Activated CD4-positive, alpha-beta T cell treated with anti-CD3 and anti-CD28 coated beads for 36 hours (primary cell): ENCODE results near the gene BCR. TPM values are rescaled to one million over a fixed set of nuclear protein-coding genes. Genes with fewer than 3 reads are reported as not detected.

ENCODE experiments used
- ATAC-seq: fragments of 200-7000 bp; cut with Tn5 transposase; one replicate; pipeline ENCODE4 v1.10.0; 2021; ENCODE audit warnings: mild to moderate bottlenecking, moderate library complexity
- CTCF ChIA-PET: fragments of 350-600 bp; sonication (Branson Sonifier 250); formaldehyde crosslinking; loops from one replicate; lab custom pipeline; 2021; ENCODE audit warnings: antibody characterized with exemption; lab: Charles Lee
- POLR2A ChIA-PET: fragments of 350-600 bp; sonication (Branson Sonifier 250); formaldehyde crosslinking; loops from one replicate; lab custom pipeline; 2021; ENCODE audit warnings: antibody characterized with exemption, inconsistent platforms; lab: Charles Lee
- DNase-seq: peaks from one replicate; pipeline ENCODE4 v3.0.0-alpha.2; 2020
- H3K27ac Mint-ChIP-seq: one replicate; pipeline ENCODE4 v1.8.0; 2021; ENCODE audit warnings: mixed read lengths
- H3K27me3 Mint-ChIP-seq: one replicate; pipeline ENCODE4 v1.8.0; 2021; ENCODE audit warnings: mixed read lengths
- H3K36me3 Mint-ChIP-seq: one replicate; pipeline ENCODE4 v1.8.0; 2021; ENCODE audit warnings: low read depth, mixed read lengths
- H3K4me1 Mint-ChIP-seq: one replicate; pipeline ENCODE4 v1.8.0; 2021; ENCODE audit warnings: mixed read lengths
- H3K4me3 Mint-ChIP-seq: one replicate; pipeline ENCODE4 v1.8.0; 2021; ENCODE audit warnings: mild to moderate bottlenecking, moderate library complexity, mixed read lengths
- H3K9me3 Mint-ChIP-seq: one replicate; pipeline ENCODE4 v1.8.0; 2021; ENCODE audit warnings: low read depth, mixed read lengths
- intact Hi-C, 2 experiments: fragments of 100-400 bp; cut with DNase I in 1 of 2; cut with micrococcal nuclease in 1 of 2; formaldehyde crosslinking; loops; one replicate each; pipeline versions ENCODE4 v1.14.2 to v1.15.1; 2022 to 2024; cut with DNase I, micrococcal nuclease
- total RNA-seq, 2 experiments: library from RNA; stranded (reverse); gene quantifications; one replicate each; pipeline ENCODE4 v1.2.3, GENCODE V29; 2021

Gene BCR
- total RNA-seq, 2 experiments from 2014 or later: 45.5 to 58.0 TPM

GRCh38 chr22:23151827-23152226, 28.5 kb upstream of the BCR start:
- Mint-ChIP-seq H3K4me3 (no peak overlapping the region), H3K36me3 (no peaks in the 10 kb centered on the region), H3K27ac (no peak overlapping the region), H3K27me3 (no peaks in the 10 kb centered on the region), H3K9me3 (no peaks in the 10 kb centered on the region), H3K4me1 (peaks cover 7% of the 10 kb centered on the region)
- ChIA-PET POLR2A (no interaction called here), CTCF (interaction anchor here (1.3 kb wide), 1 partner anchor 130 kb away, joined by 4 read pairs; no protein-coding TSS in a partner anchor)
- ATAC-seq: no peak
- DNase-seq: no peak
- intact Hi-C loops: no loop called here

- ChIA-PET CTCF (interaction anchor here (0.9 to 1.6 kb wide), 2 partner anchors 193 to 198 kb away, joined by 4 to 6 read pairs; no protein-coding TSS in a partner anchor), POLR2A (no interaction called here)
- Mint-ChIP-seq H3K27me3 (no peaks in the 10 kb centered on the region), H3K4me3 (no peak overlapping the region), H3K4me1 (peaks cover 7% of the 10 kb centered on the region), H3K27ac (no peak overlapping the region), H3K36me3 (no peaks in the 10 kb centered on the region), H3K9me3 (no peaks in the 10 kb centered on the region)
- intact Hi-C loops: no loop called here
- no peak for ATAC-seq
- no peak for DNase-seq
Measured at GRCh38 chr22:23152238-23153114, 27.8 kb upstream of the BCR start.

- H3K4me3 Mint-ChIP-seq: no peak overlapping the region
- no peaks in the 10 kb centered on the region for H3K27me3 Mint-ChIP-seq
- no peak for DNase-seq
- CTCF ChIA-PET: interaction anchor here (0.5 to 1.6 kb wide), 4 partner anchors 24 to 405 kb away, joined by 3 to 6 read pairs (median 4); no protein-coding TSS in a partner anchor
- intact Hi-C loops: no loop called here
- no peak for ATAC-seq
- H3K27ac Mint-ChIP-seq: no peak overlapping the region
- POLR2A ChIA-PET: no interaction called here
- peaks cover 7% of the 10 kb centered on the region for H3K4me1 Mint-ChIP-seq
- no peaks in the 10 kb centered on the region for H3K9me3 Mint-ChIP-seq
- no peaks in the 10 kb centered on the region for H3K36me3 Mint-ChIP-seq
Measured at GRCh38 chr22:23153994-23154393, 26.3 kb upstream of the BCR start.

- Mint-ChIP-seq H3K4me3 (no peak overlapping the region), H3K27me3 (no peaks in the 10 kb centered on the region), H3K9me3 (no peaks in the 10 kb centered on the region), H3K27ac (no peak overlapping the region), H3K36me3 (no peaks in the 10 kb centered on the region), H3K4me1 (peaks cover 7% of the 10 kb centered on the region)
- ChIA-PET CTCF (interaction anchor here (0.5 to 1.6 kb wide), 3 partner anchors 195 to 406 kb away, joined by 3 to 6 read pairs (median 4); no protein-coding TSS in a partner anchor), POLR2A (interaction anchor here (0.6 kb wide), 1 partner anchor 16 kb away, joined by 4 read pairs; no protein-coding TSS in a partner anchor)
- no peak for ATAC-seq
- intact Hi-C loops: no loop called here
- no peak for DNase-seq
Measured at GRCh38 chr22:23154461-23154860, 25.8 kb upstream of the BCR start.

GRCh38 chr22:23155143-23155542, 25.2 kb upstream of the BCR start:
- H3K27me3 Mint-ChIP-seq: no peaks in the 10 kb centered on the region
- ChIA-PET POLR2A (no interaction called here), CTCF (interaction anchor here (0.7 kb wide), 1 partner anchor 8 kb away, joined by 3 read pairs; no protein-coding TSS in a partner anchor)
- H3K4me3 Mint-ChIP-seq: no peak overlapping the region
- H3K36me3 Mint-ChIP-seq: no peaks in the 10 kb centered on the region
- H3K27ac Mint-ChIP-seq: no peak overlapping the region
- no peaks in the 10 kb centered on the region for H3K9me3 Mint-ChIP-seq
- intact Hi-C loops: no loop called here
- ATAC-seq (no peak), DNase-seq (no peak)
- peaks cover 7% of the 10 kb centered on the region for H3K4me1 Mint-ChIP-seq

GRCh38 chr22:23155831-23156230, 24.5 kb upstream of the BCR start:
- ChIA-PET POLR2A (no interaction called here), CTCF (interaction anchor here (1.0 kb wide), 1 partner anchor 119 kb away, joined by 3 read pairs; no protein-coding TSS in a partner anchor)
- Mint-ChIP-seq H3K36me3 (no peaks in the 10 kb centered on the region), H3K9me3 (no peaks in the 10 kb centered on the region), H3K27me3 (no peaks in the 10 kb centered on the region), H3K27ac (no peak overlapping the region), H3K4me3 (no peak overlapping the region), H3K4me1 (peaks cover 7% of the 10 kb centered on the region)
- intact Hi-C loops: no loop called here
- ATAC-seq (no peak), DNase-seq (no peak)

- Mint-ChIP-seq H3K27me3 (no peaks in the 10 kb centered on the region), H3K27ac (no peak overlapping the region), H3K9me3 (no peaks in the 10 kb centered on the region), H3K4me3 (no peak overlapping the region), H3K4me1 (peaks cover 7% of the 10 kb centered on the region), H3K36me3 (no peaks in the 10 kb centered on the region)
- ChIA-PET POLR2A (no interaction called here), CTCF (interaction anchor here (0.5 to 1.5 kb wide), 4 partner anchors 12 to 128 kb away, joined by 3 to 6 read pairs (median 3); partner anchors contain the start of gene RAB36)
- no peak for ATAC-seq
- intact Hi-C loops: no loop called here
- DNase-seq: no peak
Measured at GRCh38 chr22:23156286-23156685, 24.0 kb upstream of the BCR start.

- Mint-ChIP-seq H3K27me3 (no peaks in the 10 kb centered on the region), H3K36me3 (no peaks in the 10 kb centered on the region), H3K9me3 (no peaks in the 10 kb centered on the region), H3K4me3 (no peak overlapping the region), H3K4me1 (peaks cover 5% of the 10 kb centered on the region), H3K27ac (no peak overlapping the region)
- DNase-seq: no peak
- intact Hi-C loops: no loop called here
- CTCF ChIA-PET: interaction anchor here (0.6 to 1.5 kb wide), 4 partner anchors 13 to 310 kb away, joined by 3 to 6 read pairs (median 5); partner anchors contain the start of gene RAB36
- no peak for ATAC-seq
- POLR2A ChIA-PET: no interaction called here
Measured at GRCh38 chr22:23157560-23158515, 22.5 kb upstream of the BCR start.

- H3K36me3 Mint-ChIP-seq: no peaks in the 10 kb centered on the region
- H3K4me3 Mint-ChIP-seq: no peak overlapping the region
Measured at GRCh38 chr22:23158516-23159290, 21.6 kb upstream of the BCR start.

GRCh38 chr22:23159291-23159630, 21.0 kb upstream of the BCR start:
- ATAC-seq (no peak), DNase-seq (no peak)
- Mint-ChIP-seq H3K36me3 (no peaks in the 10 kb centered on the region), H3K4me1 (no peaks in the 10 kb centered on the region), H3K27ac (no peak overlapping the region), H3K9me3 (no peaks in the 10 kb centered on the region), H3K4me3 (no peak overlapping the region), H3K27me3 (no peaks in the 10 kb centered on the region)
- intact Hi-C loops: no loop called here
- ChIA-PET CTCF (no interaction called here), POLR2A (no interaction called here)

More at GRCh38 chr22:23158516-23159290, 21.6 kb upstream of the BCR start:
- H3K9me3 Mint-ChIP-seq: no peaks in the 10 kb centered on the region
- DNase-seq (no peak), ATAC-seq (no peak)
- H3K27me3 Mint-ChIP-seq: no peaks in the 10 kb centered on the region
- POLR2A ChIA-PET: no interaction called here
- H3K27ac Mint-ChIP-seq: no peak overlapping the region
- intact Hi-C loops: no loop called here
- no peaks in the 10 kb centered on the region for H3K4me1 Mint-ChIP-seq
- CTCF ChIA-PET: no interaction called here
